HEK293 (cell line): Measurements from ENCODE around the gene ZNF408.

Source experiments
- CTCF ChIP-seq: fragments of 450-650 bp; formaldehyde crosslinking; IDR thresholded peaks from 2 replicates; pipeline ENCODE4 v1.5.1; 2016; ENCODE audit warnings: missing biosample characterization, missing genetic modification characterization
- SP3 ChIP-seq: fragments of 450-650 bp; formaldehyde crosslinking; IDR thresholded peaks from 2 replicates; pipeline ENCODE4 v1.5.1; 2016; ENCODE audit warnings: missing biosample characterization, missing genetic modification characterization
- TCF7L2 ChIP-seq: IDR thresholded peaks from 2 replicates; pipeline ENCODE4 v1.6.1; 2011; ENCODE audit warnings: low read depth, mild to moderate bottlenecking, inconsistent platforms, low read length, moderate library complexity, borderline replicate concordance
- ZBTB44 ChIP-seq: fragments of 450-650 bp; IDR thresholded peaks from 2 replicates; pipeline ENCODE4 v1.5.1; 2018; ENCODE audit warnings: missing biosample characterization, mild to moderate bottlenecking, missing genetic modification characterization
- ZBTB7A ChIP-seq: fragments of 450-650 bp; formaldehyde crosslinking; IDR thresholded peaks from 2 replicates; pipeline ENCODE4 v1.5.1; 2016; ENCODE audit warnings: low read depth, missing biosample characterization, missing genetic modification characterization
- ZNF24 ChIP-seq: fragments of 450-650 bp; formaldehyde crosslinking; IDR thresholded peaks from 2 replicates; pipeline ENCODE4 v1.5.1; 2016; ENCODE audit warnings: missing biosample characterization, missing genetic modification characterization
- ZNF274 ChIP-seq, 2 experiments: fragments of 200-500 bp in 1 of 2; fragments of 450-650 bp in 1 of 2; sonication (Bioruptor generic) in 1 of 2; formaldehyde crosslinking in 1 of 2; IDR thresholded peaks; 2 replicates each; pipeline versions ENCODE4 v1.5.1 to v1.6.1; 2014 to 2016; ENCODE audit warnings: borderline replicate concordance in 1 of 2, inconsistent platforms in 1 of 2, low read length in 1 of 2, missing biosample characterization in 1 of 2, missing genetic modification characterization in 1 of 2
- ZNF416 ChIP-seq: fragments of 450-650 bp; formaldehyde crosslinking; IDR thresholded peaks from 2 replicates; pipeline ENCODE4 v1.5.1; 2016; ENCODE audit warnings: missing biosample characterization, missing genetic modification characterization

DNA sequence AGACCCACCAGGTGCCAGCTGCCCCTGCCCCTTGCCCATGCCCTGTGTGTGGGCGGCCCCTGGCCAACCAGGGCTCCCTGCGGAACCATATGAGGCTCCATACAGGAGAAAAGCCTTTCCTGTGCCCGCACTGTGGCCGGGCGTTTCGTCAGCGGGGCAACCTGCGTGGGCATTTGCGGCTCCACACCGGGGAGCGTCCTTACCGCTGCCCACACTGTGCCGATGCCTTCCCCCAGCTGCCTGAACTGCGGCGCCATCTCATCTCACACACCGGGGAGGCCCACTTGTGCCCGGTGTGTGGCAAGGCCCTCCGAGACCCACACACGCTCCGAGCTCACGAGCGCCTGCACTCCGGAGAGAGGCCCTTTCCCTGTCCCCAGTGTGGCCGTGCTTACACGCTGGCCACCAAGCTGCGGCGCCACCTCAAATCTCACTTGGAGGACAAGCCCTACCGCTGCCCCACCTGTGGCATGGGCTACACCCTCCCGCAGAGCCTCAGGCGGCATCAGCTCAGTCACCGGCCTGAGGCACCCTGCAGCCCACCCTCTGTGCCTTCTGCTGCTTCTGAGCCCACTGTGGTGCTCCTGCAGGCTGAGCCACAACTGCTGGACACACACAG is 4.3 kb downstream of the ZNF408 start:
- TF ChIP-seq ZNF24 (tag by site-specific recombination) (no peak), TCF7L2 (no peak), ZBTB44 (tag by site-specific recombination) (no peak), ZBTB7A (no peak), SP3 (tag by site-specific recombination) (no peak), ZNF416 (no peak), CTCF (tag by site-specific recombination) (no peak), ZNF274 (IDR thresholded peaks at IDR 0.05; ENCODE audit: low read length) (no peak), ZNF274 (tag by site-specific recombination; IDR thresholded peaks at IDR 0.05; ENCODE audit: borderline replicate concordance) (no peak)
